H1 (cell line): ENCODE results near the gene ATXN7. TPM values are rescaled to one million over a fixed set of nuclear protein-coding genes. Genes with fewer than 3 reads are reported as not detected.

Experiments used
- CTCF ChIA-PET: fragments of 300-600 bp; sonication (Branson Sonifier 250); formaldehyde crosslinking; loops from one replicate; lab custom pipeline; 2021; ENCODE audit not compliant: partially characterized antibody; lab: Charles Lee
- POLR2A ChIA-PET: fragments of 300-600 bp; sonication (Branson Sonifier 250); formaldehyde crosslinking; loops from one replicate; lab custom pipeline; 2021; ENCODE audit warnings: inconsistent platforms; ENCODE audit not compliant: partially characterized antibody; lab: Charles Lee
- DNase-seq, 2 experiments: peaks; one replicate each; pipeline versions ENCODE4 v3.0.0 to v3.0.0-alpha.2; 2010 to 2022; ENCODE audit warnings: low spot score in 2 of 2, low read depth in 1 of 2, mixed read lengths in 1 of 2
- FAIRE-seq: peaks from 2 replicates; lab custom pipeline; 2011; peaks lifted over from hg19 to GRCh38; lab: Jason Lieb, UNC
- H2AFZ ChIP-seq: 2 replicates; pipeline ENCODE4 v1.8.1; 2012; ENCODE audit warnings: low read length, inconsistent platforms
- H2AK5ac ChIP-seq: 2 replicates; pipeline ENCODE4 v1.6.1; 2013; ENCODE audit warnings: low read depth, low read length
- H2BK120ac ChIP-seq: replicated peaks from 2 replicates; pipeline ENCODE3; 2013; ENCODE audit warnings: low read depth, low read length, inconsistent platforms
- H2BK12ac ChIP-seq: 2 replicates; pipeline ENCODE4 v1.6.1; 2013; ENCODE audit warnings: low read depth, low read length
- H2BK15ac ChIP-seq: 2 replicates; pipeline ENCODE4 v1.6.1; 2013; ENCODE audit warnings: low read length
- H2BK20ac ChIP-seq: 2 replicates; pipeline ENCODE4 v1.6.1; 2013; ENCODE audit warnings: low read length
- H2BK5ac ChIP-seq: 2 replicates; pipeline ENCODE4 v1.6.1; 2013; ENCODE audit warnings: low read depth, low read length
- H3K14ac ChIP-seq: 2 replicates; pipeline ENCODE4 v1.6.1; 2013; ENCODE audit warnings: inconsistent platforms; ENCODE audit not compliant: insufficient read length
- H3K18ac ChIP-seq: 2 replicates; pipeline ENCODE4 v1.6.1; 2013; ENCODE audit warnings: low read length; ENCODE audit errors: extremely low read depth
- H3K23ac ChIP-seq: 2 replicates; pipeline ENCODE4 v1.6.1; 2013; ENCODE audit warnings: inconsistent platforms; ENCODE audit not compliant: insufficient read length
- H3K23me2 ChIP-seq: 2 replicates; pipeline ENCODE4 v1.6.1; 2013; ENCODE audit warnings: low read depth, low read length
- H3K27ac ChIP-seq: 2 replicates; pipeline ENCODE4 v1.6.1; 2011; ENCODE audit warnings: low read depth, low read length, inconsistent platforms
- H3K27me3 ChIP-seq, 4 experiments: replicated peaks in 1 of 4; 1 replicate in 1 of 4; 2 replicates in 3 of 4; pipeline versions ENCODE4 v1.6.1 to v1.8.1; 2011 to 2013; ENCODE audit warnings: low read length in 3 of 4, mild to moderate bottlenecking in 3 of 4, inconsistent platforms in 2 of 4, mixed read lengths in 2 of 4, moderate library complexity in 1 of 4; ENCODE audit not compliant: control insufficient read depth in 3 of 4, insufficient read depth in 3 of 4; ENCODE audit errors: extremely low read depth in 1 of 4
- H3K36me3 ChIP-seq, 4 experiments: 2 replicates each; pipeline versions ENCODE4 v1.6.1 to v1.8.1; 2011 to 2013; ENCODE audit warnings: mild to moderate bottlenecking in 4 of 4, low read length in 3 of 4, moderate library complexity in 2 of 4, control low read depth in 1 of 4, inconsistent platforms in 1 of 4; ENCODE audit not compliant: insufficient read depth in 4 of 4, control insufficient read depth in 2 of 4
- H3K4ac ChIP-seq: replicated peaks from 2 replicates; pipeline ENCODE3; 2013; ENCODE audit warnings: low read length, low read depth, mixed read lengths, inconsistent platforms; ENCODE audit not compliant: insufficient read length
- H3K4me1 ChIP-seq, 4 experiments: replicated peaks in 1 of 4; 1 replicate in 1 of 4; 2 replicates in 3 of 4; pipeline versions ENCODE4 v1.6.1 to v1.8.1; 2011 to 2013; ENCODE audit warnings: low read length in 3 of 4, inconsistent platforms in 2 of 4, mixed read lengths in 1 of 4; ENCODE audit not compliant: insufficient read depth in 4 of 4, control insufficient read depth in 3 of 4
- H3K4me2 ChIP-seq, 2 experiments: 2 replicates each; pipeline versions ENCODE4 v1.6.1 to v1.8.1; 2011 to 2013; ENCODE audit warnings: low read depth in 2 of 2, low read length in 2 of 2, control low read depth in 1 of 2, inconsistent platforms in 1 of 2, mild to moderate bottlenecking in 1 of 2; ENCODE audit not compliant: insufficient read depth in 1 of 2
- H3K4me3 ChIP-seq, 4 experiments: fragments of 200-600, 300-600 bp in 1 of 4; sonication (generic), shearing (Covaris generic), sonication (Bioruptor Twin) in 1 of 4; 2 replicates each; pipeline versions ENCODE4 v1.5.1 to v1.8.1; 2011 to 2016; ENCODE audit warnings: low read length in 4 of 4, low read depth in 3 of 4, control low read depth in 2 of 4, inconsistent platforms in 2 of 4, mild to moderate bottlenecking in 2 of 4, mixed read lengths in 1 of 4, moderate library complexity in 1 of 4; ENCODE audit not compliant: insufficient read depth in 2 of 4; ENCODE audit errors: extremely low read depth in 1 of 4
- H3K56ac ChIP-seq: replicated peaks from 2 replicates; pipeline ENCODE3; 2013; ENCODE audit warnings: low read depth, mild to moderate bottlenecking, mixed read lengths, low read length, inconsistent platforms; ENCODE audit not compliant: insufficient read length
- H3K79me1 ChIP-seq: 2 replicates; pipeline ENCODE4 v1.6.1; 2013; ENCODE audit warnings: low read depth, low read length, control low read depth
- H3K79me2 ChIP-seq, 2 experiments: 2 replicates each; pipeline versions ENCODE4 v1.6.1 to v1.8.1; 2012 to 2013; ENCODE audit warnings: low read length in 2 of 2, mild to moderate bottlenecking in 2 of 2, inconsistent platforms in 1 of 2; ENCODE audit not compliant: insufficient read depth in 2 of 2, control insufficient read depth in 1 of 2
- H3K9ac ChIP-seq, 4 experiments: replicated peaks in 1 of 4; 1 replicate in 1 of 4; 2 replicates in 3 of 4; pipeline versions ENCODE4 v1.6.1 to v1.8.1; 2011 to 2013; ENCODE audit warnings: low read depth in 3 of 4, low read length in 3 of 4, control low read depth in 2 of 4, mild to moderate bottlenecking in 2 of 4, moderate library complexity in 2 of 4, inconsistent platforms in 1 of 4; ENCODE audit errors: extremely low read depth in 1 of 4
- H3K9me3 ChIP-seq, 2 experiments: 2 replicates each; pipeline versions ENCODE4 v1.6.1 to v1.8.1; 2012 to 2013; ENCODE audit warnings: mild to moderate bottlenecking in 2 of 2, moderate library complexity in 2 of 2, control low read depth in 1 of 2, inconsistent platforms in 1 of 2, low read depth in 1 of 2, low read length in 1 of 2, mixed read lengths in 1 of 2; ENCODE audit not compliant: insufficient read depth in 2 of 2
- H4K20me1 ChIP-seq, 2 experiments: replicated peaks in 1 of 2; 2 replicates each; pipeline versions ENCODE3 to v1.8.1; 2011 to 2013; ENCODE audit warnings: inconsistent platforms in 2 of 2, low read length in 2 of 2, mild to moderate bottlenecking in 1 of 2; ENCODE audit not compliant: insufficient read depth in 2 of 2, control insufficient read depth in 1 of 2
- H4K5ac ChIP-seq: 2 replicates; pipeline ENCODE4 v1.6.1; 2013; ENCODE audit warnings: low read length, low read depth, mixed read lengths, inconsistent platforms; ENCODE audit not compliant: insufficient read length
- H4K8ac ChIP-seq: 2 replicates; pipeline ENCODE4 v1.8.0; 2013; ENCODE audit warnings: mild to moderate bottlenecking, moderate library complexity, low read length, inconsistent platforms; ENCODE audit not compliant: insufficient read depth; ENCODE audit errors: extremely low read depth
- H4K91ac ChIP-seq: replicated peaks from 2 replicates; pipeline ENCODE3; 2013; ENCODE audit warnings: low read length, mixed read lengths, inconsistent platforms; ENCODE audit not compliant: insufficient read length
- CHD2 ChIP-seq: IDR thresholded peaks from 2 replicates; pipeline ENCODE4 v1.6.1; 2012; ENCODE audit warnings: low read length, improper control_type of control experiment
- CREB1 ChIP-seq: IDR thresholded peaks from 2 replicates; pipeline ENCODE4 v1.6.1; 2012; ENCODE audit warnings: inconsistent platforms
- KDM1A ChIP-seq: fragments of 200-600, 300-600 bp; sonication (generic); IDR thresholded peaks from 2 replicates; pipeline ENCODE4 v1.7.1; 2016; ENCODE audit warnings: mild to moderate bottlenecking, low read length, borderline replicate concordance
- NANOG ChIP-seq: IDR thresholded peaks from 2 replicates; pipeline ENCODE4 v1.6.1; 2011; ENCODE audit warnings: low read length, low read depth, mild to moderate bottlenecking, inconsistent platforms; ENCODE audit not compliant: insufficient read depth, poor library complexity, severe bottlenecking
- RNF2 ChIP-seq: fragments of 200-900, 300-1000 bp; sonication (generic); IDR thresholded peaks from 2 replicates; pipeline ENCODE4 v1.7.1; 2016; ENCODE audit warnings: borderline replicate concordance, low read depth, mild to moderate bottlenecking, antibody characterized with exemption, low read length; ENCODE audit not compliant: poor library complexity, severe bottlenecking; ENCODE audit errors: missing control alignments
- SIRT6 ChIP-seq: IDR thresholded peaks from one replicate; pipeline ENCODE4 v1.7.1; 2012; ENCODE audit warnings: low read length, inconsistent platforms
- SRF ChIP-seq: IDR thresholded peaks from 2 replicates; pipeline ENCODE4 v1.6.1; 2011; ENCODE audit warnings: mild to moderate bottlenecking, low read depth, low read length, moderate library complexity
- ZNF274 ChIP-seq: IDR thresholded peaks from 2 replicates; pipeline ENCODE4 v1.7.0; 2012; ENCODE audit warnings: low read length, borderline replicate concordance; ENCODE audit errors: extremely low read depth
- WGBS, 2 experiments: shearing (Covaris generic) in 1 of 2; methylation state at CpG; one replicate each; pipeline versions ENCODE4 v1.1.6 to v1.1.7; 2013 to 2015; ENCODE audit warnings: low lambda C conversion rate in 2 of 2, mixed read lengths in 2 of 2, inconsistent platforms in 1 of 2, low coverage in 1 of 2, missing lambda C conversion rate in 1 of 2; ENCODE audit not compliant: insufficient replicate concordance in 2 of 2, insufficient coverage in 1 of 2, insufficient read length in 1 of 2; ENCODE audit errors: extremely low coverage in 1 of 2, missing lambda C conversion rate in 1 of 2; 5-methylcytosine and 5-hydroxymethylcytosine counted together
- polyA plus RNA-seq, 7 experiments: library from polyadenylated mRNA; depleted of rRNA in 3 of 7; stranded (reverse) in 5 of 7; unstranded in 2 of 7; fragments of >200 nt in 5 of 7; fragments of 200-250 nt in 2 of 7; gene quantifications; 1 replicate in 5 of 7; 2 replicates in 1 of 7; 4 replicates in 1 of 7; pipeline versions ENCODE4 v1.2.1 to v1.2.3, GENCODE V29; 2011 to 2013; ENCODE audit warnings: missing spikeins in 2 of 7, mixed read lengths in 2 of 7
- total RNA-seq: library from RNA; stranded (reverse); fragmentation: NEBNext Ultra II Directional; extraction: Animal tissue kit (Norgen Biotek cat#: 25700); gene quantifications from 2 replicates; pipeline ENCODE4 v1.2.1, GENCODE V29; 2021

ATXN7 gene
- total and polyA plus RNA-seq, 2 of the 8 experiments (the other 6 are each of a cell fraction or from before 2014, with no cell fraction given), result 15.5 to 16.8 TPM

DNA sequence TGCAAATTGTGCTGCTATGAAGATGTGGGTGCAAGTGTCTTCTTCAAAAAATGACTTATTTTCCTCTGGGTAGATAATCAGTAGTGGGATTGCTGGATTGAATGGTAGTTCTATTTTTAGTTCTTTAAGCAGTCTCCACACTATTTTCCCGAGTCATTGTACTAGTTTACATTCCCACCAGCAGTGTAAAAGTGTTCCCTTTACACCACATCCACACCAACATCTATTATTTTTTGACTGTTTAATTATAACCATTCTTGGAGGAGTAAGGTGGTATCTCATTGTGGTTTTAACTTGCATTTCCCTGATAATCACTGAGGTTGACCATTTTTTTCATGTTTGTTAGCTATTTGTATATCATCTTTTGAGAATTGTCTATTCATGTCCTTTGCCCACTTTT, 179.3 kb downstream of the ATXN7 start:
- no peak overlapping the region for H2AK5ac ChIP-seq
- H3K27ac ChIP-seq, result no peak overlapping the region
- H4K5ac ChIP-seq, result no peak overlapping the region
- DNase-seq, result no peak
- CTCF ChIA-PET, result interaction anchor here (0.7 to 2.1 kb wide), 3 partner anchors 13 to 183 kb away, joined by 3 to 6 read pairs (median 6); no protein-coding TSS in a partner anchor
- H3K4ac ChIP-seq, result no peak overlapping the region
- no peak overlapping the region for H2BK120ac ChIP-seq
- POLR2A ChIA-PET, result no interaction called here
- no peaks in the 10 kb centered on the region for H3K23me2 ChIP-seq
- no peak overlapping the region for H3K9ac ChIP-seq
- no peaks in the 10 kb centered on the region for H3K79me1 ChIP-seq
- H3K27me3 ChIP-seq, result no peaks in the 10 kb centered on the region
- no peaks in the 10 kb centered on the region for H3K36me3 ChIP-seq
- H3K14ac ChIP-seq, result no peak overlapping the region
- H3K4me1 ChIP-seq, result peaks cover 0 to 3% (median 1%) of the 10 kb centered on the region in 4 experiments; a peak in 2 of 7 replicates
- no peak overlapping the region for H3K4me2 ChIP-seq
- 90% methylated on average over 1 of the region's 1 CpG; no CpG with 5 or more reads in 1 of the 2 experiments for WGBS, 2 experiments
- no peak overlapping the region for H2AFZ ChIP-seq
- H3K4me3 ChIP-seq, result no peak overlapping the region
- H4K20me1 ChIP-seq, result no peaks in the 10 kb centered on the region
- H4K8ac ChIP-seq, result no peak overlapping the region
- no peak overlapping the region for H2BK5ac ChIP-seq
- no peak for TF ChIP-seq CREB1
- TF ChIP-seq RNF2, result no peak
- no peak for TF ChIP-seq ZNF274
- no peak for TF ChIP-seq NANOG
- no peak for TF ChIP-seq SRF
- no peak for TF ChIP-seq KDM1A
- no peak for TF ChIP-seq SIRT6
- no peak for TF ChIP-seq CHD2
- no peak overlapping the region for H2BK15ac ChIP-seq
- H3K79me2 ChIP-seq, result no peaks in the 10 kb centered on the region
- H4K91ac ChIP-seq, result no peak overlapping the region
- no peak overlapping the region for H2BK20ac ChIP-seq
- no peak overlapping the region for H3K56ac ChIP-seq
- no peak overlapping the region for H3K18ac ChIP-seq
- H2BK12ac ChIP-seq, result no peak overlapping the region
- no peaks in the 10 kb centered on the region for H3K9me3 ChIP-seq
- H3K23ac ChIP-seq, result no peak overlapping the region
- FAIRE-seq, result no peak
